ENCODE data around the gene SH3RF3. TPM values are rescaled to one million over a fixed set of nuclear protein-coding genes. Genes with fewer than 3 reads are reported as not detected.

The SH3RF3 gene
- total and polyA plus RNA-seq, 2 of the 13 experiments (the other 11 are each of a cell fraction or from before 2014, with no cell fraction given), result 0.04 TPM; not detected in 1

DNA sequence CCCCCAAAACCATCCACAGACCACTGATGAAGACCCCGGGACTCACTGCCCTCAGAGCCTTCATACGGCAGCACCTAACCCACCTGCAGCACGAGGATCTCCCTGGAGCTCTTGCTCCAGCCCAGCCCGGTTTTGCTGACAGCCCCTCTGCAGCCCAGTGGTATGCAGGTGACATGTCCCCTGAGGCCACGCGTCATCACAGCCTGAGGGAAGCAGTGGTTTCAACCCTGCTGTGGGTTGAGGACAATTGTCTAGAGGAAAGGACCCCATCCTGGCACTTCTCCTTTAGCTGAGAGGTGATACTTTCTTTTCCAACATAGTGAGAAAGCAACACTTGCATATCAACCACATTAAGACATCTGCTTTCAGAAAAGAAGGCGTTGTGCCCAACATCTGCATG lies 350.8 kb downstream of the SH3RF3 start (continued):
- TF ChIP-seq, protein P1, sequence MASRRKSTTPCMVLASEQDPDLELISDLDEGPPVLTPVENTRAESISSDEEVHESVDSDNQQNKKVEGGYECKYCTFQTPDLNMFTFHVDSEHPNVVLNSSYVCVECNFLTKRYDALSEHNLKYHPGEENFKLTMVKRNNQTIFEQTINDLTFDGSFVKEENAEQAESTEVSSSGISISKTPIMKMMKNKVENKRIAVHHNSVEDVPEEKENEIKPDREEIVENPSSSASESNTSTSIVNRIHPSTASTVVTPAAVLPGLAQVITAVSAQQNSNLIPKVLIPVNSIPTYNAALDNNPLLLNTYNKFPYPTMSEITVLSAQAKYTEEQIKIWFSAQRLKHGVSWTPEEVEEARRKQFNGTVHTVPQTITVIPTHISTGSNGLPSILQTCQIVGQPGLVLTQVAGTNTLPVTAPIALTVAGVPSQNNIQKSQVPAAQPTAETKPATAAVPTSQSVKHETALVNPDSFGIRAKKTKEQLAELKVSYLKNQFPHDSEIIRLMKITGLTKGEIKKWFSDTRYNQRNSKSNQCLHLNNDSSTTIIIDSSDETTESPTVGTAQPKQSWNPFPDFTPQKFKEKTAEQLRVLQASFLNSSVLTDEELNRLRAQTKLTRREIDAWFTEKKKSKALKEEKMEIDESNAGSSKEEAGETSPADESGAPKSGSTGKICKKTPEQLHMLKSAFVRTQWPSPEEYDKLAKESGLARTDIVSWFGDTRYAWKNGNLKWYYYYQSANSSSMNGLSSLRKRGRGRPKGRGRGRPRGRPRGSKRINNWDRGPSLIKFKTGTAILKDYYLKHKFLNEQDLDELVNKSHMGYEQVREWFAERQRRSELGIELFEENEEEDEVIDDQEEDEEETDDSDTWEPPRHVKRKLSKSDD (CRISPR knock-in tag; IDR thresholded peaks at IDR 0.05; ENCODE audit: low read depth), result no peak
- TF ChIP-seq ZNF34 (CRISPR knock-in tag; IDR thresholded peaks at IDR 0.05; ENCODE audit: borderline replicate concordance) (no peak), KLF16 (CRISPR knock-in tag; IDR thresholded peaks at IDR 0.05) (no peak), SMAD9 (CRISPR knock-in tag; IDR thresholded peaks at IDR 0.05) (no peak), PHF21A (CRISPR knock-in tag; IDR thresholded peaks at IDR 0.05) (no peak), ARNTL (CRISPR knock-in tag; IDR thresholded peaks at IDR 0.05) (no peak), ETV5 (CRISPR knock-in tag; IDR thresholded peaks at IDR 0.05; ENCODE audit: borderline replicate concordance) (no peak), ZBTB38 (CRISPR knock-in tag; IDR thresholded peaks at IDR 0.05) (no peak), ZNF382 (CRISPR knock-in tag; IDR thresholded peaks at IDR 0.05; ENCODE audit: borderline replicate concordance) (no peak)
- TF ChIP-seq, protein P2, sequence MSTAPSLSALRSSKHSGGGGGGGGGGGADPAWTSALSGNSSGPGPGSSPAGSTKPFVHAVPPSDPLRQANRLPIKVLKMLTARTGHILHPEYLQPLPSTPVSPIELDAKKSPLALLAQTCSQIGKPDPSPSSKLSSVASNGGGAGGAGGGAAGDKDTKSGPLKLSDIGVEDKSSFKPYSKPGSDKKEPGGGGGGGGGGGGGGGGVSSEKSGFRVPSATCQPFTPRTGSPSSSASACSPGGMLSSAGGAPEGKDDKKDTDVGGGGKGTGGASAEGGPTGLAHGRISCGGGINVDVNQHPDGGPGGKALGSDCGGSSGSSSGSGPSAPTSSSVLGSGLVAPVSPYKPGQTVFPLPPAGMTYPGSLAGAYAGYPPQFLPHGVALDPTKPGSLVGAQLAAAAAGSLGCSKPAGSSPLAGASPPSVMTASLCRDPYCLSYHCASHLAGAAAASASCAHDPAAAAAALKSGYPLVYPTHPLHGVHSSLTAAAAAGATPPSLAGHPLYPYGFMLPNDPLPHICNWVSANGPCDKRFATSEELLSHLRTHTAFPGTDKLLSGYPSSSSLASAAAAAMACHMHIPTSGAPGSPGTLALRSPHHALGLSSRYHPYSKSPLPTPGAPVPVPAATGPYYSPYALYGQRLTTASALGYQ (CRISPR knock-in tag; IDR thresholded peaks at IDR 0.05), result no peak
